GM18511 (cell line): ENCODE data around the gene SLC38A3.

Experiments
- ATAC-seq: cut with Tn5 transposase; IDR thresholded peaks from one replicate; pipeline ENCODE4 v1.9.1; 2021; ENCODE audit warnings: mild to moderate bottlenecking, moderate library complexity; ENCODE audit not compliant: unreplicated experiment

Gene SLC38A3

DNA sequence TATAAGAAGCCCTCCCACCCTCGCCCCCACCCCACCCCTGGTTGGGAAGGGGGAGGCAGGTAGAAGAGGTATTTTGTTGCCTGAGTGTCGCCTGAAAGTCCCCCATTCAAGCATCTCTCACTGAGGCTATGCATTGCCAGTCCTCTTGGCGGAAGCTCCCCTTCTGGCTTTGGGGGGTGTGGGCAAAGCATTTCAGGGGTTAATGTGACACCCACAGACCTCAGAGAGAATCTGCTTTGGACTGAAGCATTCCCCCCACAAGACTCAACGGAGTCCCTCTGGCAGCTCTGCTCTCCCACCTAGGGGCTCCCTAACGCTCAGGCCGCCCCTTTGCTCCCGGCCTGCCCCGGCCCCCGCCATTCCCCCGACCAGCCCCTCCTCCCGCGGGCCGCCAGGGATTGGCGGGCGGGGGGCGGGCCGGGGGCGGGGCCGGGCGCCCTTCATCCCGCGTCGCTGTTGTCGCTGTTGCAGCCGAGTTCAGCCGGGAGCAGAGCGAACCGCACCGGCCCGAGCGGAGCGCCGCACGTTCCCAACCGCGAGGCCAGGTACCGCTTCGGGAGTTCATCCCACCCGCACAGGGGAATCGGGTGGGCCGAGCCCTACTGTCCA is at the start of gene SLC38A3:
SLC38A3 (plus strand) TSS at position 468 of the 609 bp plus-strand sequence. CDS start 8,929 bp downstream, outside the sequence.
- ATAC-seq = no peak

DNA sequence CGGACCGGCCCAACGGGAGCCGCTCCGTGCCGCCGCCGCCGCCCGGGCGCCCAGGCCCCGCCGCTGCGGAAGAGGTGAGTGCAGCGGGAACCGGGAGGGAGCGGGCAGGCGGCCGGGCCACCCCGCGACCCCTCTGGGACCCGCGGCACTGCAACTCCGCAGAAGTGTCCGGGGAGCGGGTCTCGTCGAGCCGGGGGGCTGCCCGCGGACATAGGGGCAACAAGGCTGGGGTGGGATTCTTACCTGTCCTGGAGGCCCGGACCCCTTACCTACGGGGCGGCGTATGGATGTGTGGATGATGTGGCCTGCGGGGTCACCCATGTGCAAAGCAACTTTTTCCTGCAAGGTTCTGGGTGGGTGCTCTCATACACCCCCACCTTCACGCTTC is 49.6 kb upstream of the SLC38A3 start:
- peak; percentile 18 for ATAC-seq

DNA sequence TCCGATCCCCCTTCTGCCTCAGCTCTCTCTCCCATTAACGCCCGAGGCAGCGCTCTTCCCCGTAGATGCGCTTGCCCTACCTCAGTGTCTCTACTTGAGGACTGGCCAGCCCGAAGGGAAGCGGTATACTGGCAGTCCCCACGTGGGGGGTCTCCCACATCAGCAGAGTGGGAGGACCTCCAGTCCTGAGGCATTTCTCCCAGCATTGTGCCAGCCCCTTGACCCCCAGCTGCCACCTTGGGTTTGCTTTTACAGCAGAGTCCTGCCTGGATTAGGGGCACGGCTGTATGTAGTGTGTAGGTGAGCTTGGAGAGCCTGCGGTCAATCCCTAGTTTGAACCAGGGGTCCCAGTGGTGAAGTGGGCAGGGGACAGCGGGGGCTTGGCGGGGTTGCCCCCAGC is 49.2 kb upstream of the SLC38A3 start:
- no peak for ATAC-seq

DNA sequence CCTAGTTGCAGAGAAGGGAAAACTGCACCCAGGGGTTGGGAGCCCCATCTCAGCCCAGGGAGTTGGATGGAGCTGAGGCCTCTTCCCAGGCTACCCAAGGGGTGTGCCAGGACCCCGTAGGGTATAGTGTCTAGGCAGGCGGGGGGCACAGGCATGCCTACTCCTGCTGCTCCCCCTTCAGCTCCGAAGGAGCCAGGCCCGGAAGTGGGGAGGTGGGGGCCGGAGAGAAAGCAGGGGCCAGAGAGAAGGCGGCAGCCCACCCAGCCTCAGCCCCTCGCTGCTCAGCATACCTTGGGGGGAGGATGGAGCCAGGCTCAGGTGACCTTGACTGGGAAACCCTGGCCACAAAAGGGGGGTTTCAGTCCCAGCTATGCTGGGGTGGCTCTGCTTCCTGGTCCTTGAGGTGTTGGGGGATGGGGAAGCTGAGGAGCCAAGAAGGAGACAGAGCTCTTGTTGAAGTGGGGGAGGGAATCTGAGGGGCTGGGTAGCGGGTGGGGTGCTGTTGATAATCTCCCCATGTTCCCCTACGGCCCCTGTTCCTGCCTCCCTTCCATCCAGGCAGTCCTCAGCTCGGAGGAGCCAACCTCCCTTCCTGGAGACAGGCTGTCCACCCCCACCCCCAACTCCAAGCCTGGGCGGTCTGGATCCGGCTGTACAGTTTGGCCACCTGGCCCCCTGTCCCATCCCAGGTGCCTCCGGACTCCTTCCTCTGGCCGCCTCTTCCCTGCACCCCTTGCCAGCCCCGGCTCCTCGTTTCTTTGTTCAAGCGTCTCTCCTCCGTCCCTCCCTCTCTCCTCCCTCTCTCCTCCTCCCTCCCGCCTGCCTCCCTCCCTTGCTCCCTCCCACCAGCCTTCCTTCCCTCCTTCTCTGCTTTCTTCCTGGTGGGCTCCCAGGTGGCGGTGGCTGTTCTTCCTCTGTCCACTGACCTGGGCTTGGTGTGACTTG is 48.2 kb upstream of the SLC38A3 start:
- no peak for ATAC-seq

DNA sequence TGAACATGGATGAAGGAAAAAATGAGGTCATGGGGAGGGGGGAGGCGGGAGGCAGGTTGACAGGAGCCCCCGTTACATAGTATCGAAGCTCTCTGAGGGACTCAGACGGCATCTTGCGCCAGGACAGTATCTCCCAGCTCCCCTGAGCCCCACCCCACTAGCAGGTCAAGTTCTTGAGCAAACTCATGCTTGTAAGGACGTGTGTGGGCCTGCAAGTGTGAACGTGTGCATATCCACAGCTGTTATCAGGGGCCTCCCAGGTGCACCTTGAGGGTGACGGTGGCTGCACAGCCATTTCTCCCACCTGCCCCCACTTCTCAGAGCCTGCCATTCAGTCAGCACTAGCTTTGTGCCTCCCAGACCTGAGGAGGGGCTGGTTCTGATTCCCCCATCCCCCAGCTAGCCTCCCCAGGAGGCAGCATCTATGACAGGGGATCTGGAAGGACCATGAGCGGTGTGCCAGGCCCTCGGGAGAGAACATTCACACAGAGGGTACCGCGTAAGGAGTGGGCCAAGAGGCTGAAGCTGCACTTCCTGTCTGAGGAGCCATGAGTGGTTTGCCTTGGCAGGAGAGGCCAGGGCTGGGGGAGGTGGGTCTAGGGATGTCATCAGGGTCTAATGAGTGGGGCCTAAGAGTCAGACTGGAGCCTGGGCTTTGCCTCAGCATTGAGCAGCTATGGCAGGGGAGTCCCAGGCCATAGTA is 47.1 kb upstream of the SLC38A3 start:
- ATAC-seq = no peak

DNA sequence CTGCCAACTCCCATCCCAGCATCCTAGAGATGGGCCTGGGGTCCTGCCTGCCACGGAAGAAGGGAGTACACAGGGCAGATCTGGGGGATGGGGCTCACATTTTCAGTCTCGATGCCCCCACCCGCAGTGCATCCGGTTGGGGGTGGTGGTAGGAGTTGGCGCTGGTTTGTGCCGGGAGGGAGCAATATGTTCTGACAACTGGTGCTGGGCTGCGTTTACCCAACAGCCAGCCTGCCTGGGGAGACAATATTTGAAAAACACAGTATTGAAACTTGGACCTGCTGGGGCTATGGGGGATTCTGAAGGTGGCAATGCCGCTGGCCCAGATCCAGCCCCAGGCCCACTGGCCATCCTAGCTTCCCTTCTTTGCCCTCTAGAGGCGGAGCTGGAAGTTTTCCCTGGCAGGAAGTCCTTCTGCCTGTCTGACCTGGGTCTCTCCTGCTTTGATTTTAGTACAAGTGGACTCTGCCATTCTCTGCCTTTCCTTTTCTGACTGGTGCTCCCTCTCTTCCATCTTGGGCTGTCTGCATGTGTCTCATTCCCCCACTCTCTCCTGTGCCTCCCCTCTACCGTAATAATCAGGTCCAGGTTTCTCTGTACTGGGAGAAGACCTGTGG is 46.4 kb upstream of the SLC38A3 start:
- ATAC-seq = no peak

DNA sequence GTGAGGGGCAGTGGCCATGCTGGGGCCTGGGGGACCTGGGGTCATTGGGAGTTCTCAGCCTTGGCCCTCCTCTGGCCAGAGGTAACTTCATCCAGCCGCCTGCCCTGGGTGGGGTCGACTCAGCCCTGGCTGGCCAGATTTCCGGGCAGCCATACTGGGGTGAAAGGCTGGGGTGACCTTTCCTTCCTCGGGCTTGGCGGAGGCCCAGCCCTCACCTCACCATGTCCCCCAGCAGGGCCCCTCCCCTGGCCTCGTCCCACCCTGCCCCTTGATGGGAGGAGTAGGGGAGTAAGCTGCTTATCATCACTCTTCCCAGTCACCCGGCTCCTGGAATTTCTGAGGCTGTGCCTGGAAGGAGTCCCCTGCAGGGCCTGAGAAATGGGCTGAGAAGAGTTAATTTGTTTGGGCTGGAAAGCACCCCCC is 44.5 kb upstream of the SLC38A3 start:
- ATAC-seq = no peak

DNA sequence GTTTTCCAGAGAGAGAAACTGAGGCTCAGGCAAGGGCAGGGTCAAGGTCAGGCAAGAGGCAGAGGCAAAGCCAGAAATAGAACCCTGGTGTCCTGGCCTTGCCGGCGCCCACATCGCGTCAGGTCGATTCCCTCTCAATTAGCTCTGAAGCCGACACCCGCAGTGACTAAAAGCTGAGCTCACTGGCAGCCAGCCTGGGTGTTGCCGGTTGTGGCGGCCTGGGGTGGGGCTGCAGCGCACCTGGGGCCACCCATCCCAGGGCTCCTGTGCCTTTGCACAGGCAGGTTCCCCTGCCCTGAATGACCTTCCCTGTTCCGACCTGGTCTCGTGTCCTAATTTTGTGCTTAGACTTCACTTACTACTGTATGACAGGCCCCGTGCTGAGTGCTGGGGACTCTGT is 43.8 kb upstream of the SLC38A3 start:
- ATAC-seq = no peak

DNA sequence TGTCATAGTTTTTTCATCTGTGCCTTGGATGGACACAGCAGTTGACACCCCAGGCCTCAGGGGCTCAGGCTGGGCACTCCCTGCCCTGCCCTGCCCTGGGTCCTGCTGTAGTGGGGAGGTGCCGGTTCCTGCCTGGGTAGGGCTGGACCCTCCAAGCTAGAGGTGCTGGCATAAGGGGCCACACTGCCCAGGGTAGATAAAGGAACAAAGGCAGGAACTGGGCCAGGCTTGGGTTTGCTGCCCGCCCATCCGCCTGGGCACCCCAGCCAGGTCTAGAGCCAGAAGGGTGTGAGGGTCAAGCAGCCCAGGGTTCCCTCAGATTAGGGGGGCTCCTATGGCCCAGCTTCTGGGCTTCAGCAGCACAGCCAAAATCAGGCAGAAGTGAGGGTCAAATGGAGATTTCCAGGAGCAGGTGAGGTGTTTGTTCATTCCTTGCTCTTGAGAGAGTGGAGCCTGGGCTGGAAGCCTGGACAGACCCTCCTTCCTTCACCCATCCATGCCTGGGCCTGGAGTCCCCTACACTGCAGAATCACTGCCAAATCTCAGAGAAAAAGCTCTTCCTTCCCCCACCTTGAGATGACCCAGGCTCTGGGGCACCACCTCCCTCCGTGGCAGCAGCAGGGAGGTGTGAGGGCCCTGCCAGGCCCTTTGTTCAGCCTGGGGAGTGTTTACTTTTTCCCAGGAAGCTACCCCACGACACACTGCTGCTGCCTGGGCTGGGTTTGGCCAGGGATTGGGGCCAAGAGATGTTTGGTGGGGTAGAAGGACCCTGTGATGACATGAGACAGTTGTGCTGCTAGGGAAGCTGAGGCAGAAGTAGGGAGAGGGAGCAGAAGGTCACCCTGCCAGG is 42.8 kb upstream of the SLC38A3 start:
- no peak for ATAC-seq

DNA sequence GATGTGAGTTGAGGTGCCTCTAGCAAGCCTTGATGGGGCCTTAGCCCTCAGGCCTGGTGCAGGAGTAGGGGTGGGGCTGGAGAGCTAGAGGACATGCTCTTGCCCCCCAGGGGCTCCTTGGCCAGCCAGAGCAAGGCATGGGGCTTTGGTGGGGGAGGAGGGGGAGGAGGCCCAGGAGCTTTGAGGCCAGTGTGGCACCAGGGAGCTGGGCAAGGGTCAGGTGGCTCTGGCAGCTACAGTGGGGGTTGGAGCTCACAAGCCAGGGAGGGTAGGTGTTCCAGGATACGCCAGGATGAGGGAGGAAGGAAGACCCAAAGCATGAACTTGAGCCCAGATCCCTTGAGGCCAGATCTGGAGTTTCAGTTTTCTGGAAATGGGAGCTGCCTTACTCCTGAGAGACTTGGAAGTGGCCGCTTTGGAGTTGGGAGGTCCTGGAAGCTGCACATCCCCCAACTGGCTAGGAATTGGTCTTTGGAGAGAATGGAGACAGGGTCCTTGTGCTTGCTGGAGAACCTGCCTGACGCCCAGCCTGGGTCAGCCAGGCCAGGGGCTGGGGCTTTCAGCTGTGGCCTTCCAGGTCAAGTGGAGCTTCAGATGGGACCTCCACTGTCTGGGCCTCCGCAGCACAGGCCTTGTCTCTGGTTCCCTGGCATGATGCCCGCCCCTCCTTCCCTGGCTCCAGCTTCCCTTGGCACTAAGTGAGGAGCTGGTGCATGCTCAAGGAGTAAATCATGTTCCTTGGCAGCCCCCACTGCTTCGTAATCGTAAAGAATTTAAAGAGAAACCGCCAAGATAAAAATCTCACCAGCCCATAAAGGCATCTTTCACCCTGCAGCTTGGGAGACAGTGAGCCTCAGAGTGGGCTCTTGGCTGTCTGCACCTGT is 41.3 kb upstream of the SLC38A3 start:
- no peak for ATAC-seq

DNA sequence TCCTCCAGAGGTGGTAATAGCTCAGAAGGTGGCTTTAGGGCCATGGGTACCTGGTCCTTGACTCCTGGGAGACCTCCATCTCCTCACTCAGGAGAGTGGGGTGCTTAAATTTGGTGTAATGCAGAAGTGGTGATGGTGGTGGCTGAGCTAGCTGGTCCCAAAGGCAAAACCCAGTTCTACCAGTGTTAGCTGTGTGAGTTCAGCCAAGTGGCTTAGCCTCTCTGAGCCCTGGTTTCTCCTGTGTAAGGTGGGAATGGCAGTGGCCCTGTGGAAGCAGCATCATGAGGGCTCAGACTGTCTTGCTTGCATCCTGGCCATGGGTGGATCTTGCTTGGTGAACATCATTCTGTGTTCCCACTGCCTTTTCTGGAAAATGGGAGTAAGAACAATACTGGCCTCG is 40.6 kb upstream of the SLC38A3 start:
- ATAC-seq = no peak

DNA sequence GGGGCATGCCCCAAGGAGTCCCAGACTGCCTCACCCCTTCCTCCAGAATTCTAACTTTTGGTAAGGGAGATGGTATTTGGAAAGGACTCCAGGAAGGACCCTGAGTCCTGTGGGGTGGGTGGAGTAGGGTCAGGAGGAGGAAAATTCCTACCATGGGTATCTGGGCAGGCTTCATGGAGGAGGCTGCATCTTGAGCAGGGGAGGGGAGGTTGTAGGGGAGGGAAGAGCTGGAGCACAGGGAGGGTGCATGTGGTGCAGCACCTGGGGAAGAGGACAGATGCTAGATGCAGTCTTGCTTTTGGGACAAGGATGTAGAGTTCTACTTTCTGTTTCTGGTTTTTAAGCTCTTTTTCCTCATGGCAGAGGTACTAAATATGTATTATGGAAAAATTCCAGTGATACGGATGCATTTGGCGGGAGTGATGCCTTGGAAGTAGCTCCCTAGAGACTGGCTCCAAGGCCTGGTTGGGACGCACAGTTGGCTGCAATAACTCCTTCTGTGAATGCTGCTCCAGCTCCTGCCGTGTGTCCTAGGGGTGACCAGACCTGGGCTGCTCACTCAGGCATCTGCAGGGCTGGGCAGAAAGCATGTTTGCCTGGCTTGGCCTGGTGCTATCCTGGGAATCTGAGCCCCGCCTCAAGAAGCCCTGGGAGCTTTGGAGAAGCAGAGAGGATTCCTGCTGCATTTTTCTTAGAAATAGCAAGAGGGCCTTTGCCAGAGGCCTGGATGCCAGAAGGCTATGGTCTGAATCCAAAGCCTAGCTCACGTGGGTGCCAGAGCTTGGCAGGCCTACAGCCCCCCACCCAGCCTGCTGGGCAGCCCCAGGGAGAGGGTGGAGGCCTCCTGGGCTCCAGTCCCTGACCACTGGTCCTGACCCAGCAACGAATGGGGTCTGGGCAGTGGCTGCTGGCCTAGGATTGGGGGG is 39.8 kb upstream of the SLC38A3 start:
- ATAC-seq = no peak

DNA sequence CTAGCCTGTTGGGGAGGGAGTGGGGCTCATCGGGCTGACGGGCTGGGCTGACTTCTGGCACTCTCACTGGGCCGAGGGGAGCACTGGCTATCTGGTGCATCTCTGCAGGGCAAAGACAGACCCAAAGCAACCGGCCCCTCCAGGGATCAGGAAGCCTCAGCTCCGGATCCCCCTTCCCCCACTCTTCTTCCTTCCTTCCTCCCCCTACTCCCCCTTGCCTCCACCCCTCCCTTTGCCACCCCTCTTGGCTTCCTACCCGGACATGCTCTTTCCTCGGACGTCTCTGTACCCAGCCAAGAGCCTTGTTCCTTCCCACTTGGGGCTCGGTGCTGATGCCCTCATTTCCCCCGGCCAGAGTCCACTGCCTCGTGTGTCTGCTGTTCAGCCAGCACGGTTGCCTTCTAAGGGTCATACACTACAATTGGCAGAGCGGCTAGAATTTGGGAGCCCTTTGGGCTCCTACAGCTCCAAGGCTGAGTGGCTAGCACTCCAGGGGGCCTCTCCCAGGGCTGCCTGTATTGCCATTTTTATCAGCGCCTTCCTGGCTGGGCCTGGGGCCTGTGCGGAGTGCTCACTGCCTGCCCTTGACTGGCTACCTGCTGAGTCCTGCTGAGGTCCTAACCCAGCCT is 39.0 kb upstream of the SLC38A3 start:
- no peak for ATAC-seq

DNA sequence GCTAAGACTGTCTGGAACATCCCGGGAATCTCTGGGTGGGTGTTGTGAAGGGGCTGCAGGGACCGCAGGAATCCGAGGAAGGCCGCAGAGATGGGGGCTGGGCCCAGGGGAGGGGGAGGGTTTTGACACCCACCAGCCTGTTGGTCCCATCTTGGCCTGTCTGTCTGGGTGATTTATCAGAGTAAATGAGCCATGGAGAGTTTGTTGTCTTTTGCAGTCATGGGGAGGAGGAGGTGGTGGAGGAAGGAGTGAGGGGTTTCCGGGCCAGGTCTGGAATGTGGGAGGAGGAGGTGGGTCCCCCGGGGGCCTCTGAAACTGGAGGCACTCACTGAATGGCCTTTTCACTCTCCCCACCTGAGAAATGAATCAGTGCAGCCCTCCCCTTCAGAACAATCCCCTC is 38.5 kb upstream of the SLC38A3 start:
- ATAC-seq = no peak

DNA sequence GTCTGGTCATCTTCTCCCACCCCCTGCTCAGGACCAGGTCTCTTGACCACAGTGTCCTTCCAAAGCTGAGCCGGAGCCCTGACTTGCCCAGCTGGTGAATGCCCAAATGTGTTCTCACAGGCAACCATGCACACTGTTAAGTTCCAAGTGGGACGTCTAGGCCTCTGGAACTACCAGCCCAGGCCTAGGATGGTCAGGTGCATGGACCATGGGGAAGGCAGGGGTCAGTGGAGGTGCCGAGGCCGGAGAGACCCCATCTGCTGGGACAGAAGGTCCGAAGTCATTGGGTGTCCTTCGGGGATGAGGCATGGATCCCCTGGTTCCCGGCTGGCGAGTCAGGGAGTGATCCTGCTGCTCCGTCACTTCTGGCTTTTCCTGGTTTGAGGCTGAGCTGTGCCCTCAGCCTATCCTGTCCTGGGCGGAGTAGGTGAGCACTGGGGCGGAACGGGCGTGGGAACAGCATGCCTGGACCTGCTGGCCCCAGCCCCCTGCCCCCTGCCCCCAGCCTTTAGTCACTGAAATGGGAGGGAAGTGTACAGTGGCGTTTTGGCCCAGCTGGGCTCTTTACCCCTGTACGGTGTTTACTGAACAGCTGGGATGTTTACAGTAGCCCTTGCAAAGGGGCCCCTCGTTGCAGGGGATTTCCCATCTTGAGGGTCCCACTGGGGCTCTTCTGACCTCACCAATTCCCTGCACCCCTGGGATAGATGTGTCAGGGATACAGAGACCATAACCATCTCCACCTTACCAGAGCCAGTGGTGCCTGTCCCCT is 37.8 kb upstream of the SLC38A3 start:
- no peak for ATAC-seq

DNA sequence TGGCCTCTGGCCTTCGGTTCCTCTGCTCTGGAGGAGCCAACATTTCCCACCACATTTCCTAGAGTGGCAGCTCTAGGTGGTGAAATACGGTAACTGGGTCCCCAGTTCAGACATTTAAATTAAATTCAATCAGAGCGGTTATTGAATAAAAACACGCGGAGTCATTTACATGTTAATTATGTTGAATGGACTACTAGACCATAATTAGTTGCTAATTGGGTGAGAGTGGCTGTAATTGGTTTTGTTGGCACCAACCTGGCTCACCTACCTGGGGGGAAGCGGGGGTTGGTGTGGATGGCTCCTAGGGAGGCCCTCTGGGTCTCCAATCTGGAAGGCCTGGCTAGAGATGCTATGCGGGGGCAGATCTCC is 37.2 kb upstream of the SLC38A3 start:
- ATAC-seq = no peak

DNA sequence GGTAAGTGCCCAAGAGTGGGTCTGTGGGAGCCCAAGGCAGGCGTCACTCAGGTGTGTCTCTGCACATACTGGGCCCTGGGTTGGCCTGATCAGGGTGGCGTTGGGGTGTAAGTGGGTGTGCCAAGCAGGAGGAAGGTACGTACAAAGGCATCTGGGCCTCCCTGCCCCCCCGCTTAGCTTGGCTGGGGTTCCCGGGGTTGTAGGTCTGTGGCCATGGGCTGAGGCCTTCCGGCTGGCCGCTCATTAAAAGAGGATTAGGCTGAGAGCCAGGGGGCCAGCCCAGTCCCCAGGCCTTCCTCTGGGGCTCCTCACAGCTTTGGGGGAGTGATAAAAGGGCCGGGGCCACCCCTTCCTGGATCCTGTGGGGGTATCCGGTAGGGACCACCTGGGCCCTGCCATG is 36.7 kb upstream of the SLC38A3 start:
- ATAC-seq = no peak
